DND-41 (cell line): ENCODE data around the gene RAPH1.

ENCODE experiments used
- ATAC-seq: fragments of 200-7000 bp; cut with Tn5 transposase; 3 replicates; pipeline ENCODE4 v1.9.1; 2021; ENCODE audit warnings: low read depth; ENCODE audit not compliant: insufficient read depth
- DNase-seq: peaks from one replicate; pipeline ENCODE4 v3.0.0-alpha.2; 2020
- H2AFZ ChIP-seq: 2 replicates; pipeline ENCODE4 v1.6.0; 2012; ENCODE audit warnings: low read depth, low read length
- H3K27ac ChIP-seq: 2 replicates; pipeline ENCODE4 v1.5.1; 2012; ENCODE audit warnings: low read length, inconsistent platforms
- H3K27me3 ChIP-seq: fragments of 200-600 bp; sonication (generic); 2 replicates; pipeline ENCODE4 v1.6.0; 2012; ENCODE audit warnings: low read length, mild to moderate bottlenecking, inconsistent platforms; ENCODE audit not compliant: insufficient read depth, poor library complexity
- H3K36me3 ChIP-seq: 2 replicates; pipeline ENCODE4 v1.5.1; 2012; ENCODE audit warnings: low read length, inconsistent platforms; ENCODE audit not compliant: insufficient read depth
- H3K4me1 ChIP-seq: 2 replicates; pipeline ENCODE4 v1.5.1; 2012; ENCODE audit warnings: mild to moderate bottlenecking, low read length; ENCODE audit not compliant: insufficient read depth
- H3K4me2 ChIP-seq: 2 replicates; pipeline ENCODE4 v1.6.0; 2012; ENCODE audit warnings: mild to moderate bottlenecking, moderate library complexity, low read length, inconsistent platforms; ENCODE audit not compliant: insufficient read depth
- H3K4me3 ChIP-seq, 2 experiments: fragments of 200-600 bp in 1 of 2; shearing (Covaris generic) in 1 of 2; 2 replicates each; pipeline ENCODE4 v1.5.1; 2012 to 2016; ENCODE audit warnings: inconsistent platforms in 2 of 2, low read length in 2 of 2, mild to moderate bottlenecking in 2 of 2, low read depth in 1 of 2, moderate library complexity in 1 of 2
- H3K79me2 ChIP-seq: 2 replicates; pipeline ENCODE4 v1.6.0; 2012; ENCODE audit warnings: low read length, inconsistent platforms; ENCODE audit not compliant: insufficient read depth
- H3K9ac ChIP-seq: 2 replicates; pipeline ENCODE4 v1.6.0; 2012; ENCODE audit warnings: low read depth, mild to moderate bottlenecking, inconsistent platforms, low read length, moderate library complexity
- H3K9me3 ChIP-seq: 2 replicates; pipeline ENCODE4 v1.5.1; 2012; ENCODE audit warnings: low read length, moderate library complexity, mild to moderate bottlenecking, inconsistent platforms; ENCODE audit not compliant: insufficient read depth, severe bottlenecking
- H4K20me1 ChIP-seq: 2 replicates; pipeline ENCODE4 v1.6.0; 2012; ENCODE audit warnings: low read length; ENCODE audit not compliant: insufficient read depth
- EZH2 ChIP-seq: IDR thresholded peaks from 3 replicates; pipeline ENCODE4 v1.6.1; 2012; ENCODE audit warnings: borderline replicate concordance, low read depth, mild to moderate bottlenecking, moderate library complexity, low read length, inconsistent platforms; ENCODE audit not compliant: severe bottlenecking
- TF ChIP-seq, protein P1 (sequence below): IDR thresholded peaks from 2 replicates; pipeline ENCODE4 v1.5.1; 2012; ENCODE audit warnings: borderline replicate concordance, low read length, moderate library complexity, mild to moderate bottlenecking; ENCODE audit not compliant: poor library complexity, severe bottlenecking; ENCODE audit errors: extremely low read depth

The RAPH1 gene

DNA sequence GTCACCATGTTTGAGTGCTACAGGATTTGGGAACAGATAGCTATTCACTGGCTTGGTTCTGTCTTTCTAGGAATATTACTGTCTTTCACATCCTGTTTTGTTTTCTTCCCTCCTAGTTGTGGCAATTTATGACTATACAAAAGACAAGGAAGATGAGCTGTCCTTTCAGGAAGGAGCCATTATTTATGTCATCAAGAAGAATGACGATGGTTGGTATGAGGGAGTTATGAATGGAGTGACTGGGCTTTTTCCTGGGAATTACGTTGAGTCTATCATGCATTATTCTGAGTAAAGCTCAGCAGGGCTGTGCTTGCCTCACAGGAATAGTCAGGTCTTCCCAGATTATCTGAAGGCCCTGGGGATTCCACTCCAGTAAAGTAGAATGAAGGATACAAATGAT lies 108.0 kb downstream of the RAPH1 start:
- H3K27me3 ChIP-seq = no peaks in the 10 kb centered on the region
- no peak overlapping the region for H3K27ac ChIP-seq
- no peaks in the 10 kb centered on the region for H4K20me1 ChIP-seq
- DNase-seq (no peak), ATAC-seq (no peak)
- H3K36me3 ChIP-seq = peaks cover 53% of the 10 kb centered on the region
- no peak for TF ChIP-seq EZH2
- TF ChIP-seq, protein P1, sequence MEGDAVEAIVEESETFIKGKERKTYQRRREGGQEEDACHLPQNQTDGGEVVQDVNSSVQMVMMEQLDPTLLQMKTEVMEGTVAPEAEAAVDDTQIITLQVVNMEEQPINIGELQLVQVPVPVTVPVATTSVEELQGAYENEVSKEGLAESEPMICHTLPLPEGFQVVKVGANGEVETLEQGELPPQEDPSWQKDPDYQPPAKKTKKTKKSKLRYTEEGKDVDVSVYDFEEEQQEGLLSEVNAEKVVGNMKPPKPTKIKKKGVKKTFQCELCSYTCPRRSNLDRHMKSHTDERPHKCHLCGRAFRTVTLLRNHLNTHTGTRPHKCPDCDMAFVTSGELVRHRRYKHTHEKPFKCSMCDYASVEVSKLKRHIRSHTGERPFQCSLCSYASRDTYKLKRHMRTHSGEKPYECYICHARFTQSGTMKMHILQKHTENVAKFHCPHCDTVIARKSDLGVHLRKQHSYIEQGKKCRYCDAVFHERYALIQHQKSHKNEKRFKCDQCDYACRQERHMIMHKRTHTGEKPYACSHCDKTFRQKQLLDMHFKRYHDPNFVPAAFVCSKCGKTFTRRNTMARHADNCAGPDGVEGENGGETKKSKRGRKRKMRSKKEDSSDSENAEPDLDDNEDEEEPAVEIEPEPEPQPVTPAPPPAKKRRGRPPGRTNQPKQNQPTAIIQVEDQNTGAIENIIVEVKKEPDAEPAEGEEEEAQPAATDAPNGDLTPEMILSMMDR = no peak
- no peaks in the 10 kb centered on the region for H3K9me3 ChIP-seq
- no peak overlapping the region for H2AFZ ChIP-seq
- H3K9ac ChIP-seq = no peak overlapping the region
- H3K4me2 ChIP-seq = no peak overlapping the region
- H3K79me2 ChIP-seq = no peaks in the 10 kb centered on the region
- H3K4me3 ChIP-seq = no peak overlapping the region
- H3K4me1 ChIP-seq = no peaks in the 10 kb centered on the region

DNA sequence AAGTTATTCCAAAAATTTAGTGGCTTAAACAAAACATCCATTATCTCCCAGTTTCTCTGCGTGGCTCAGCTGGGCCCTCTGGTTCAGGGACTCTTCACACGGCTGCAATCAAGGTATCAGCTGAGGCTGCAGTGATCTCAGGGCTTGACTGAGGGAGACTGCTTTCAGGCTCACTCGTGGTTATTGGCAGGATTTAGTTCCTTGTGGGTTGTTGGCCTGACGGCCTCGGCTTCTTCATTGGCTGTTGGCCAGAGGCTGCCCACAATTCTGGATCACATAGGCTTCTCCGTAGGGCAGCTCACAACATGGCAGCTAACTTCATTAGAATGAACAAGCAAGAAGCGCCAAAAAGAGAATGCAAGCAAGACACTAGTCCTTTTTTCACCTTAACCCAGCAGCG lies 116.8 kb downstream of the RAPH1 start:
- Histone ChIP-seq H3K27me3 (no peaks in the 10 kb centered on the region), H3K36me3 (peaks cover 64% of the 10 kb centered on the region)
- TF ChIP-seq, protein P1 = no peak
- TF ChIP-seq EZH2 = no peak

DNA sequence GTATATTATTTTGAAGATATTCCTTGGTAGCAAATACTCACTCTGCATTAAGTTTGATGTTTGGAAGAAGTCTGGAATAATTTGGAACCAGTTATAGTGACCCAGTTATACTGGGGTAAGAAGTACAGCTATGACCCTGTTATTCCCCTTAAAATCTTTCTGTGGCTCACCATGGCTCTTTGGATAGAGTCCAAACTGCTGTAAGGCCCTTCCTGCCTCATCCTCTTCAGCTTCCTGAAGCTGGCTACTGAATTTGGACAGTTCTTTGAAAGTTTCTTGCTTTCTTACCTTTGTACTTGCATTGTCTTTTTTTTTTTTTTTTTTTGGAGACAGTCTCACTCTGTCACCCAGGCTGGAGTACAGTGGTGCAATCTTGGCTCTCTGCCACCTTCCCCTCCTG lies 121.3 kb downstream of the RAPH1 start:
- Histone ChIP-seq H2AFZ (no peak overlapping the region), H3K4me2 (no peak overlapping the region), H3K36me3 (peaks cover 80% of the 10 kb centered on the region), H3K4me3 (no peak overlapping the region), H4K20me1 (no peaks in the 10 kb centered on the region), H3K79me2 (no peaks in the 10 kb centered on the region), H3K4me1 (no peaks in the 10 kb centered on the region), H3K27me3 (no peaks in the 10 kb centered on the region), H3K27ac (no peak overlapping the region), H3K9me3 (no peaks in the 10 kb centered on the region), H3K9ac (no peak overlapping the region)
- no peak for DNase-seq
- TF ChIP-seq EZH2 = no peak
- TF ChIP-seq, protein P1 = no peak
- no peak for ATAC-seq

More for the DNA sequence above, 116.8 kb downstream of the RAPH1 start:
- no peak overlapping the region for H3K27ac ChIP-seq
- H2AFZ ChIP-seq = no peak overlapping the region
- no peaks in the 10 kb centered on the region for H4K20me1 ChIP-seq
- DNase-seq (no peak), ATAC-seq (no peak)
- H3K79me2 ChIP-seq = no peaks in the 10 kb centered on the region
- H3K9ac ChIP-seq = no peak overlapping the region
- no peaks in the 10 kb centered on the region for H3K4me1 ChIP-seq
- H3K4me2 ChIP-seq = no peak overlapping the region
- no peaks in the 10 kb centered on the region for H3K9me3 ChIP-seq
- no peak overlapping the region for H3K4me3 ChIP-seq
